Ureter (tissue), 1 donor: Measurements from ENCODE around the gene YWHAG. TPM values are rescaled to one million over a fixed set of nuclear protein-coding genes. Genes with fewer than 3 reads are reported as not detected.
"Not testable (repeated sequence)": the region's sequence is repeated elsewhere in the genome, so short reads cannot be mapped to it uniquely, and the experiment has no call there.

Source experiments
- DNase-seq: peaks from one replicate; pipeline ENCODE4 v3.0.0-alpha.2; 2020; ENCODE audit warnings: low spot score
- total RNA-seq: library from RNA; stranded (reverse); gene quantifications from one replicate; pipeline ENCODE4 v1.2.4, GENCODE V29; 2023
- donor health status: DM: yes; HTN: yes; CAD: no.

Gene YWHAG
- total RNA-seq, 1 donor from 2014 or later = 99.4 TPM

DNA sequence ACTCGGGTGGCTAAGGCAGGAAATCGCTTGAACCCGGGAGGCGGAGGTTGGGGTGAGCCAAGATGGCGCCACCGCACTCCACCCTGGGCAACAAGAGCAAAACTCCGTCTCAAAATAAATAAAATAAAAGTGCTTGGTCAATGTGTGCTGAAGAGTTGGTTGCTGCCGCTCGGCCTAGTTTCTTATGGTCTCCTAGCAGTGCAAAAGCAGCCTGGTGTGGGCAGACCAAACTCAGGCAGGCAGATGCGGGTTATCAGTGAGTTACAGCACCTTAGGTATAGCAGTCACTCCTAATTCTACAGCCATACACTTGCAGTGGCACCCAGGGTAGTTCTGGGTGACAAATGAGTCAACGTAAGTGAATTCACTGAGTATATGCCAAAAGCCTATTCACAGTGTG lies 33.7 kb downstream of the YWHAG start:
- DNase-seq = no peak

DNA sequence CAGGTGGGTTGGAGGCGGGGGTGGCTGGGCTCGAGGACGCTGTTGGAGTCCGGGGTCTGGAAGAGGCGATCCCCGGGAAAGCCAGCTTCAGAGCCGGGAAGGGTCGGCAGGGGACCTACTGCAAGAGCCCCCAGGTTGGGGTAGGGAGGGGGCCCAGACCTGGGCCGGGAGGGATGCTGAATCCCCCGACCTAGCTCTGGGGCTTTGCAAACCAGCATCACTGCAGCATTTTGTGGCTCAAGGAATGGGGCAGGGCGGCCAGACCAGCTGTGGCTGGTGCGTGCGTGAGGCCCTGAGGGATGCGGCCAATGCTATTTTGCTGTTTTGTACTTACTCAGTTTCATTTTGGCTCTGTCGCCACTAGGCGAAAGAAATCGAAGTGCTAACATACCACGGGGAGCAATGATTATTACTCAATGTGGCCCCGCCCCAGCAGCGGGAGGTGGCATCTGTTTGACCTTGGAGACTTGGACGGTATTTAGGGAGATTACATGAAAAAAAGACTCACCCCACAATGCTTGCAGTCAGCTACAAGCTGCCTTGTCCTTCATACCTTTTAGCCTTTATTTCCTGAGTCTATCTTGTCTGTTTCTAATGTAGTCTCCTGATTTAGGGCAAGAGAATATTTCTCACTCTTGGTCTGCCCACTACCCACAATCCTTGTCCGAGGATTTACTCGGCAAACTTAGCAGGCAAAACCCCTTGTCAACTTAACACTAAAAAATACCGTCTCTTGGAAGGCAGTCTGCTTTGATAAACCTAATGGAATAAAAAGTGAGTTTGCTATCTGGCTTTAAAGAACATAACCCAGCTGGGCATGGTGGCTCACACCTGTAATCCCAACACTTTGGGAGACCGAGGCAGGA lies 40.1 kb downstream of the YWHAG start:
- peak; percentile 85 for DNase-seq

GRCh38 chr7:76317782-76318487 lies 40.9 kb downstream of the YWHAG start:
- peak; percentile 98 for DNase-seq

- peak; percentile 49 for DNase-seq
Observed at GRCh38 chr7:76316984-76317781, 41.6 kb downstream of the YWHAG start.

- DNase-seq = no peak
Observed at GRCh38 chr7:76315364-76315763, 43.4 kb downstream of the YWHAG start.

DNA sequence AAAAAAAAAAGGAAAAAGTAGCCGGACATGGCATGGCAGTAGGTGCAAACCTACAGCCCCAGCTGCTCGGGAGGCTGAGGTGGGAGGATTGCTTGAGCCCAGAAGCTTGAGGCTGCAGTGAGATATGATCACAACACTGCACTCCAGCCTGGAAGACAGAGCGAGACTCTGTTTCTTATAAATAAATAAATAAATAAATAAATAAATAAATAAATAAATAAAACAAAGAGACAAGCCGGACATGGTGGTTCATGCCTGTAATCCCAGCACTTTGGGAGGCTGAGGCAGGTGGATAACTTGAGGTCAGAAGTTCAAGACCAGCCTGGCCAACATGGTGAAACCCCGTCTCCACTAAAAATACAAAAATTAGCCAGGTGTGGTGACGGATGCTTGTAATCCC lies 44.1 kb downstream of the YWHAG start:
- not testable (repeated sequence) for DNase-seq

- peak; percentile 98 for DNase-seq
Observed at GRCh38 chr7:76314042-76314721, 44.6 kb downstream of the YWHAG start.

GRCh38 chr7:76311838-76312237 lies 47.0 kb downstream of the YWHAG start:
- DNase-seq = not testable (repeated sequence)

DNA sequence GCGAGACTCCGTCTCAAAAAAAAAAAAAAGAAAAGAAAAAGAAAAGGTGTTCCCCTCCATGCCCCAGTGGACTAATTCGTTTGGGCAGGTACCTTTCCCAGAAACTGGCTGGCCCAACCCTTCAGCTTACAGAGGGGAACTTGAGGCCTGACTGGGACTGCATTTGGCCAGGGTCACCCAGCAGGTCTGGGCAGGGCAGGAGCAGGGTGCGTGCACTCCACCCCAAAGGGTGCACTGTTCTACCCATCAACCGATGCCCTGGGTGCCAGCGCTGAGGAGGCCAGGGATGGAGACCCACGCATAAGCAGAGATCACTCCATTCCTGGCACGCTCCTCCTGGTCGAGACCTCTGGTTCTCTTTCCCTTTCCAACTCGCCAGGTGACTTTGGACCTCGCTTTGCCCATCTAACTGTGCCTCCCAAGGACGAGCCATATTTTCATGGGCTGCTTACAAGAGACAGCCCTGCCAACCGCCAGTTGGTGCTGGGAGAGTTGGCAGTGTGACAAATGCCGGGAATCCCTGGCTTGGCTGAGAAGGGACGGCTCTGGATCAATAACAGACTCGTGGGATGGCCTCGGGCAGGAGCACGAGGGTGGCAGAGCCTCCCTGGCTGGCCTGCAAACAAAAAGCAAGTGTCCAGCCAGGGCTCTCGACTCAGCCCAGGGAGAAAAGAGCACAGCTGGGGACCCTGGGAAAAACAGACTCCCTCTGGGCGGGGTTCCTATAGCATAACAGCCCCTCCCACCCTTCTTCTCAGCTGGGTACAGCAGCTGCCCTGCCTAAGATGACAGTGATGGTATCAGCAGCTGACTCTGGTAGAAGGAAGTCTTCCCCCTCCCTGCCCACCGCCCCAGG lies 48.5 kb downstream of the YWHAG start:
- DNase-seq = no peak

DNA sequence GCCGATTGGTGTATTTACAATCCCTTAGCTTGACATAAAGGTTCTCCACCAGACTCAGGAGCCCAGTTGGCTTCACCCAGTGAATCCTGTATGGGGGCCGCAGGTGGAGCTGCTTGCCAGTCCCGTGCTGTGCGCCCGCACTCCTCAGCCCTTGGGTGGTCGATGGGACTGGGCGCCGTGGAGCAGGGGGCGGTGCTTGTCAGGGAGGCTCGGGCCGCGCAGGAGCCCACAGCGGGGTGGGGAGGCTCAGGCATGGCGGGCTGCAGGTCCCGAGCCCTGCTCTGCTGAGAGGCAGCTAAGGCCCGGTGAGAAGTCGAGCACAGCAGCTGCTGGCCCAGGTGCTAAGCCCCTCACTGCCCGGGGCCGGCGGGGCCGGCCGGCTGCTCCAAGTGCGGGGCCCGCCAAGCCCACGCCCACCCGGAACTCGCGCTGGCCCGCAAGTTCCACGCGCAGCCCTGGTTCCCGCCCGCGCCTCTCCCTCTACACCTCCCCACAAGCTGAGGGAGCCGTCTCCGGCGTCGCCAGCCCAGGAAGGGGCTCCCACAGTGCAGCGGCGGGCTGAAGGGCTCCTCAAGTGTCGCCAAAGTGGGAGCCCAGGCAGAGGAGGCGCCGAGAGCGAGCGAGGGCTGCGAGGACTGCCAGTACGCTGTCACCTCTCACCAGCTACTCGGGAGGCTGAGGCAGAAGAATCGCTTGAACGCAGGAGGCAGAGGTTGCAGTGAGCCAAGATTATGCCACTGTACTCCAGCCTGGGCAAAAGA lies 49.3 kb downstream of the YWHAG start:
- DNase-seq = not testable (repeated sequence)

- DNase-seq = not testable (repeated sequence)
Observed at GRCh38 chr7:76308874-76309273, 49.9 kb downstream of the YWHAG start.

DNA sequence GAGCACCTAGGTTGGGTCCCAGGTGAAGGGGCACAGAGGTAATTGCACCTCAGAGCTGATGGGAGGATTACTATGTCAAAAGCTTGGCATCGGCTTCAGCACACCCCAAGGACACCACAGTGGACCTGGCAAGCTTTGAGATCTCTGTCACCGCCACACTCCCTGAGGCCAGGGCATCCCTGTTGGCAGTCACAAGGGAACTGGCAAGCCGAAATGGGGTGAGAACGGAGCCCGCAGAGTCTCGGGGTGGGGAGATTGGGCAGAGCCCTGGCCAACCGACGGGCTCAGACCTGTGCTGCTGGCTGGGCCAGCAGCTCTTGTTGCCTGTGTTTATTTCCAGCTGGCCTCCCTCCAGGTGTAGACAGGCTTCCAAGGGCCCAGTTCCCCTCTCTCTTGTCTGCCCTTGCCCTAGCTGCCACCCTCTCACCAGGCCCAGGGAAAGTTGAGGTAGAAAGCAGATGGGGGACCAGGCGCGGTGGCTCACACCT lies 53.9 kb downstream of the YWHAG start:
- DNase-seq = peak; percentile 91

DNA sequence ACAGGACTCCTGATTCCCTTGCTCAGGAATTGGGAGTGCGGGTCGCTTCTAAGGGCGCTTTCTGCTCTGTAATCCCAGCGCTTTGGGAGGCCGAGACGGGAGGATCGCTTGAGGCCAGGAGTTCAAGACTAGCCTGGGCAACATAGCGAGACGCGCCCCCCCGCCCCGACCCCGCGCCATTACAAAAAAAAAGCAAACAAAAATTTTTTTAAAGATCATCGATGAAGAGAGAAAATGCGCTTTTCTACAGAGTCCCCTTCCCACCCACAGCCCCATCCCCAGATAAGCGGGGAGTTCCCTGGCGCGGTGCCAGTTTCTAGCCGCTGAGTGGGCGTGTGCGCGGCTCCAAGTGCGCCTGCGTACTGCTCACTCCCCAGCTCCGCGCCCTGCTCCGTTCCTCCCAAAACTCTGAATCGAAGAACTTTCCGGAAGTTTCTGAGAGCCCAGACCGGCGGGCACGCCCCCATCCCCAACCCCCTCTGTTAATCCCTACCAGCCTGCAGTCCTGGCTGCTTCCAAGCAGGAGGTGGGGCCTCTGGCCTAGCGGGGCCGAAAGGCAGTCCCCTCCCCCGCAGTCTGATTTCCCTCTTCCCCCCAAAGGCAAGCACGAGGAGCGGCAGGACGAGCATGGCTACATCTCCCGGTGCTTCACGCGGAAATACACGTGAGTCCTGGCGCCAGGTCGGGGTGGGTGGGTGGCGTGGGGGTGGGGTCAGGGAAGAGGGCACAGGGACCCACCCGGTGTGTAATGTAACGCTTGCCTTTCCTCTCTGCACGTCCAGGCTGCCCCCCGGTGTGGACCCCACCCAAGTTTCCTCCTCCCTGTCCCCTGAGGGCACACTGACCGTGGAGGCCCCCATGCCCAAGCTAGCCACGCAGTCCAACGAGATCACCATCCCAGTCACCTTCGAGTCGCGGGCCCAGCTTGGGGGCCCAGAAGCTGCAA lies 55.3 kb downstream of the YWHAG start:
- peak; percentile 95 for DNase-seq

GRCh38 chr7:76302347-76303201 lies 56.2 kb downstream of the YWHAG start, which contains the start of gene HSPB1:
TSS of gene HSPB1 (plus strand) at chr7:76302673. CDS start at chr7:76302713, 40 bp downstream.
- DNase-seq = peak; percentile 97

- no peak for DNase-seq
Observed at GRCh38 chr7:76301000-76301399, 57.8 kb downstream of the YWHAG start.

GRCh38 chr7:76300166-76300731 lies 58.5 kb downstream of the YWHAG start:
- DNase-seq = no peak
